SH-SY5Y (cell line): Measurements from ENCODE around the gene GPC5.

Experiments
- GATA2 ChIP-seq: IDR thresholded peaks from 2 replicates; pipeline ENCODE4 v1.6.1; 2011; ENCODE audit warnings: mild to moderate bottlenecking, low read depth, low read length
- GATA3 ChIP-seq: IDR thresholded peaks from 2 replicates; pipeline ENCODE4 v1.6.1; 2011; ENCODE audit warnings: low read depth, mild to moderate bottlenecking, low read length, moderate library complexity

- no peak for TF ChIP-seq GATA2
- no peak for TF ChIP-seq GATA3
Observed at GRCh38 chr13:91655731-91656130, 257.3 kb downstream of the GPC5 start.
